ENCODE results near the gene ATP5F1D.

The ATP5F1D gene

GRCh38 chr19:1259876-1260748 is 18.6 kb downstream of the ATP5F1D start:
- DNase-seq = peak; percentile 52

GRCh38 chr19:1260749-1261537 is 19.4 kb downstream of the ATP5F1D start:
- peak; percentile 91 for DNase-seq

GRCh38 chr19:1261538-1261797 is 19.9 kb downstream of the ATP5F1D start:
- DNase-seq = no peak

- DNase-seq = peak; percentile 92
These were observed 20.5 kb downstream of the ATP5F1D start for GRCh38 chr19:1261798-1262622.

GRCh38 chr19:1262623-1263123 is 21.1 kb downstream of the ATP5F1D start:
- peak; percentile 71 for DNase-seq

- DNase-seq = no peak
These were observed 21.6 kb downstream of the ATP5F1D start for GRCh38 chr19:1263188-1263587.

- DNase-seq = peak; percentile 94
These were observed 23.5 kb downstream of the ATP5F1D start for GRCh38 chr19:1264801-1265614.

GRCh38 chr19:1265615-1266128 is 24.1 kb downstream of the ATP5F1D start:
- DNase-seq = peak; percentile 66

- peak; percentile 93 for DNase-seq
These were observed 24.8 kb downstream of the ATP5F1D start for GRCh38 chr19:1266129-1266915.

- peak; percentile 37 for DNase-seq
These were observed 25.4 kb downstream of the ATP5F1D start for GRCh38 chr19:1266916-1267476.

- no peak for DNase-seq
These were observed 26.1 kb downstream of the ATP5F1D start for GRCh38 chr19:1267477-1268225.

- no peak for DNase-seq
These were observed 26.9 kb downstream of the ATP5F1D start for GRCh38 chr19:1268226-1269064.

GRCh38 chr19:1269065-1269477 is 27.5 kb downstream of the ATP5F1D start, which contains the start of gene CIRBP:
Gene CIRBP (plus strand): TSS chr19:1269332. CDS start chr19:1270934, 1,602 bp downstream.
- DNase-seq = peak; percentile 95

GRCh38 chr19:1269478-1270212 is 28.1 kb downstream of the ATP5F1D start:
- peak; percentile 82 for DNase-seq

GRCh38 chr19:1270213-1270853 is 28.8 kb downstream of the ATP5F1D start:
- no peak for DNase-seq

- no peak for DNase-seq
These were observed 29.4 kb downstream of the ATP5F1D start for GRCh38 chr19:1270854-1271527.

All from NCI-H226 (cell line).